Measurements from ENCODE around the gene ST6GAL1. TPM values are rescaled to one million over a fixed set of nuclear protein-coding genes. Genes with fewer than 3 reads are reported as not detected.
A peak's percentile ranks its signal among the peaks of the same experiment; 100 is the strongest.

Gene ST6GAL1
- total and polyA plus RNA-seq, 11 donors: 19.4 to 120 (median 69.9) TPM

GRCh38 chr3:187102073-187102634, 171.8 kb downstream of the ST6GAL1 start:
- no peak for DNase-seq
- peaks cover 0 to 35% (median 18%) of the 10 kb centered on the region in 12 donors for H3K4me1 ChIP-seq
- H3K36me3 ChIP-seq: no peaks in the 10 kb centered on the region
- 90 to 98% (median 93%) methylated on average over 1 of the region's 1 CpG for WGBS, 4 donors
- no peak for ATAC-seq
- peaks cover 0 to 17% (median 0%) of the 10 kb centered on the region in 12 donors for H3K9me3 ChIP-seq
- H3K27me3 ChIP-seq: no peaks in the 10 kb centered on the region
- TF ChIP-seq CTCF (IDR thresholded peaks at IDR 0.05): no peak
- no peak for TF ChIP-seq POLR2A (IDR thresholded peaks at IDR 0.05)
- H3K4me3 ChIP-seq: peak overlapping the region in 10 of 12 donors; percentile 3 to 48 (median 36)
- intact Hi-C loops (cut with DNase I): loop anchor here in 2 of 10 donors (5.0 to 10.0 kb wide), 2 partner anchors 167 to 170 kb away; partner anchors contain the start of gene ST6GAL1 (in 2 of the 2)
- H3K27ac ChIP-seq: peak overlapping the region in 11 of 12 donors; percentile 17 to 78 (median 48)

- Histone ChIP-seq H3K4me3 (no peak overlapping the region), H3K4me1 (peaks cover 0 to 35% (median 19%) of the 10 kb centered on the region in 12 donors), H3K9me3 (peaks cover 0 to 15% (median 0%) of the 10 kb centered on the region in 12 donors), H3K36me3 (no peaks in the 10 kb centered on the region), H3K27ac (no peak overlapping the region), H3K27me3 (no peaks in the 10 kb centered on the region)
- TF ChIP-seq CTCF (IDR thresholded peaks at IDR 0.05) (no peak), POLR2A (IDR thresholded peaks at IDR 0.05) (no peak)
- no peak for ATAC-seq
- 82 to 95% (median 91%) methylated on average over 5 of the region's 5 CpGs for WGBS, 4 donors
- DNase-seq: no peak
- intact Hi-C loops (cut with DNase I): loop anchor here in 2 of 10 donors (5.0 to 10.0 kb wide), 2 partner anchors 168 to 171 kb away; partner anchors contain the start of gene ST6GAL1 (in 2 of the 2)
Measured at GRCh38 chr3:187103251-187103650, 172.9 kb downstream of the ST6GAL1 start.

- DNase-seq: no peak
- Histone ChIP-seq H3K9me3 (peaks cover 0 to 6% (median 0%) of the 10 kb centered on the region in 12 donors), H3K27me3 (no peaks in the 10 kb centered on the region), H3K27ac (peak overlapping the region in 10 of 12 donors; percentile 8 to 70 (median 48)), H3K4me3 (peak overlapping the region in 4 of 12 donors; percentile 6 to 42 (median 30)), H3K4me1 (peaks cover 0 to 35% (median 21%) of the 10 kb centered on the region in 12 donors), H3K36me3 (no peaks in the 10 kb centered on the region)
- peak in 1 of 4 donors; percentile 44 for ATAC-seq
- 78 to 87% (median 83%) methylated on average over 7 of the region's 7 CpGs for whole genome bisulfite sequencing, 4 donors
- no peak for TF ChIP-seq POLR2A (IDR thresholded peaks at IDR 0.05)
- no peak for TF ChIP-seq CTCF (IDR thresholded peaks at IDR 0.05)
- intact Hi-C loops (cut with DNase I): loop anchor here in 2 of 10 donors (5.0 to 10.0 kb wide), 2 partner anchors 170 to 172 kb away; partner anchors contain the start of gene ST6GAL1 (in 2 of the 2)
Measured at GRCh38 chr3:187104342-187104741, 174.0 kb downstream of the ST6GAL1 start.

DNA sequence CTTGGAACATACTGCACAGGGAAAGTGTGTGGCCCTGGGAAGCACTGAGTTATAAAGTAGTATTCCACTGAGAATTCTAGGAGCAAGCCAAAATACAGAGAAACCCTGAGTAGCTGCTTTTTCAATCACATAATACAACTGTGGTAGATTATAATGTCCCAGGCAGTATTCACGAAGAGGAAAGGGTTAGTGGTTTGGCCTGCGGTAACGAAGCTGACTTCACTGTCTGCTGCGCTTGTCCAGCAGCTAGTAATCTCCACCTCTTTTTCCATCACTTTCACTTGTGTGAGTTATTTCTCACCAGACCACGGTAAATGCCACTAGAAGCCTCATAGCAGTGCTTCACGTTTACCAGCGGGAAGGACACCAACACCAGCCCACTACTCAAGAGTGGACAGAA, 174.6 kb downstream of the ST6GAL1 start:
- DNase-seq (peak in 2 of 5 donors; percentile 29 to 42), ATAC-seq (peak; percentile 23 to 69 (median 57))
- Histone ChIP-seq H3K27me3 (no peaks in the 10 kb centered on the region), H3K36me3 (no peaks in the 10 kb centered on the region), H3K4me1 (peaks cover 0 to 35% (median 21%) of the 10 kb centered on the region in 12 donors), H3K27ac (peak overlapping the region in 11 of 12 donors; percentile 0 to 70 (median 46)), H3K9me3 (peaks cover 0 to under 1% (median 0%) of the 10 kb centered on the region in 12 donors), H3K4me3 (peak overlapping the region in 5 of 12 donors; percentile 6 to 42 (median 26))
- intact Hi-C loops (cut with DNase I): loop anchor here in 2 of 10 donors (5.0 to 10.0 kb wide), 2 partner anchors 170 to 173 kb away; partner anchors contain the start of gene ST6GAL1 (in 2 of the 2)
- TF ChIP-seq CTCF (IDR thresholded peaks at IDR 0.05): no peak
- no peak for TF ChIP-seq POLR2A (IDR thresholded peaks at IDR 0.05)
- WGBS, 4 donors: 60 to 71% (median 67%) methylated on average over 7 of the region's 7 CpGs

Data from heart left ventricle (tissue), 16 donors.